ENCODE results near the gene R3HDM1.
"Not testable (repeated sequence)": the region's sequence is repeated elsewhere in the genome, so short reads cannot be mapped to it uniquely, and the experiment has no call there.

R3HDM1 gene

DNA sequence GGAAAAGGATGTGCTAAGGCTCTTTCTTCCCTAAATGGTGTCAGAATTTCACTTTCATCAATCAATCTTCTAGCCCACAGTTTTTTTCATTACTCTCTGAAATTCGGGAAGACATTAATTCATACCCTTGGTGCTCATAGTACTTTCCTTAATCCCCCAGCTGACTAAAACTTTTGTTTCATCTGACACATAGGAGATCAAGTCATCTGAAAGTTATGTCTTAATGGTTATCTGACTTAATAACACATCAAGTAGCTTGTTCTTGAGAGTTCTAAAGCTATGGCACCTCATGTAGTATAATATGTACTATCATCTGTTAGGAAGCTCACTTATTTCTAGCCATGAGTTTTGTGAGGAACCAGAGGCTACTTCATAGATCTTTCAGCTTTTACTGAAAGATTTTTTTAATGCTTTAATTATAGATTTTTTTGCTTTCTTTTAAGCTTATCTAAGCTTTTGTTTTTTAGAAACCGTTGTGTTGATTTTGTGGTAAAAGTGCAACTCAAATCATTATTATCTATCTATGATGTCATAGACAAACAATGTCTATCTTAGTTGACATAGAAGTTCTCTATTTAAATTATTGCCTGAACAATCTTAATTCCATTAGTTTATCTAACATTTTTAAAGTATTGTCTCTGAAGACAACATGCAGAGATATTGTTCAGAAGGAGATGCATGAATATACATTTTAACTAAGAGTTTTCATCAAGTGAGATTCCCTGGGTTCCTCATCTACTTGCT lies 116.7 kb downstream of the R3HDM1 start:
- no peak for DNase-seq

DNA sequence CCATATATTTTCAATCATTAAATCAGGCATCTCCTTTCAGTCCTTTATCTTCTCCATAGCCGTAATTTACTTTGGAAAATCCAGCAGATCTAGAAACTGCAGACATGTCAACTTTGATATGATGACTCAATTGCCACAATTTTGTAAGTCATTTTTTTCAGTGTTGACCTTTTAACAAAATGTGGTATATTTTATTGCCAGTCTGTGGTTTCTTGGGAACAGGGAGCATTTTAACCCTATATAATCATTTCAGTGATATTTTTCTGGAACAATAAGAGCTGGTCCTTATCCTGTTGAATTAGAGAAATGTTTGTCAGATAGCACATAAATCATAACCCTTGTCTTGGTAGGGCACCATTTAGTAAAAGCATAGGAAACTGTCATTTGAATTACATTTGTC lies 119.4 kb downstream of the R3HDM1 start:
- no peak for DNase-seq

DNA sequence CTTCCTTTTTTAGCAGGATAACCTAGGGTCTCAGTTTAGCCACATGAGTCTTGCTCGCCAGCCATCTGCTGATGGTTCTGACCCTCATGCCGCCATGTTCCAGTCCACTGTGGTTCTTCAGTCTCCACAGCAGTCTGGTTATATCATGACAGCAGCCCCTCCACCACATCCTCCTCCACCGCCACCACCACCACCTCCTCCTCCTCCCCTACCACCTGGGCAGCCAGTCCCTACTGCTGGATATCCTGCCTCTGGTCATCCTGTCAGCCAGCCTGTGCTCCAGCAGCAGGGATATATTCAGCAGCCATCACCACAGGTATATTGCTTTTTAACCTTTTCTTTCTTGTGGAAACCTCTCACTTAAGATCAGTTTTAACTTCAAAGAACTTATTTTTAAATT lies 120.4 kb downstream of the R3HDM1 start:
- no peak for DNase-seq

DNA sequence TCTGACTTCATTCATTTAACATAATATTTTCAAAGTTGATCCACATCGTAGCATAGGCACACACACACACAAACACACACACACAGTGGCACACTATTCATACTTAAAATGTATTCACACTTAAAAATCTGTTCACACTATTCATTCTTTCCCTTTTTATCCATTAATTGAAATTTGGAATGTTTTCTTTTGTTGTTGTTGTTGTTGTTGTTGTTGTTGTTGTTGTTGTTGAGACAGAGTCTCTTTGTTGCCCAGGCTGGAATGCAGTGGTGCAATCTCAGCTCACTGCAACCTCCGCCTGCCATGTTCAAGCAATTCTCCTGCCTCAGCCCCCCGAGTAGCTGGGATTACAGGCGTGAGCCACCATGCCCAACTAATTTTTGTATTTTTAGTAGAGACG lies 123.0 kb downstream of the R3HDM1 start:
- not testable (repeated sequence) for DNase-seq

DNA sequence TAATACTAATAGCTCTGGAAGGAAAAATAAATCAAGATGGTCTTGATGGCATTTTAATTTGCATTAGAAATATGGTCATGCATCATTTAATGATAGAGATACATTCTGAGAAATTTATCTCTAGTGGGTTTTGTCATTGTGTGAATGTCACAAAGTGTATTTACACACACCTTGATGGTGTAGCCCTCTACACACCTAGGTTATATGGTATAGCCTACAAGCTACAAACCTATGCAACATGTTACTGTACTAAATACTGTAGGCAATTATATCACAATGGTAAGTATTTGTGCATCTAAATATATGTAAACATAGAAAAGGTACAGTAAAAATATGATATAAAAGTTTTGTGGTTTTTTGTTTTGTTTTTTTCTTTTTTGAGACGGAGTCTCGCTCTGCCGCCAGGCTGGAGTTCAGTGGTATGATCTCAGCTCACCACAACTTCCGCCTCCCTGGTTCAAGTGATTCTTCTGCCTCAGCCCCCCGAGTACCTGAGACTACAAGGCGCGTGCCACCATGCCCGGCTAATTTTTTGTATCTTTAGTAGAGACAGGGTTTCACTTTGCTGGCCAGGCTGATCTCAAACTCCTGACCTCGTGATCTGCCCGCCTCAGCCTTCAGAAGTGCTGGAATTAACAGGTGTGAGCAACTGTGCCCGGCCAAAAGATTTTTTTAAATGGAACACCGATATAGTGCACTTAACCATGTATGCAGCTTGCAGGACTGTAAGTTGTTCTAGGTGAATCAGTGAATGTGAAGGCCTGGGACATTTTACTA lies 126.7 kb downstream of the R3HDM1 start:
- DNase-seq, result peak in 2 of 4 experiments; percentile 10 to 12

DNA sequence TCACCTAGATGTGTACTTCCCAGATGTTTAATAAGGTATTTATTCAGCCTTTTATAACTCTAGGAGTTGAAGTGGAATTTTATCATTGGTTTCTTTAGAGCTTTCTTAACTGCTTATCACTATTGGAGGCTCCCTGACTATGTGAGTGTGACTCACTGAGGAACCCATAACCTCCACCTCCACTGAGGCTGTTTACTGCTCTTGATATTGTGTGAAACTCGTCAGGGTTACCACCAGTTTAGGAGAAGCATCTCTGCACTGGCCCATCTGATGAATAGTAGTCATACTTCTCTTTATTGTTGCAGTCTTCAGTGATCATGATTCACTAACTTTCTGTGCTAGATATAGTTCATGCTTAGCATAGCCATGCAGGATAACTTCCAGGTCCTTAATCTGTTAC lies 130.8 kb downstream of the R3HDM1 start:
- DNase-seq, result no peak

DNA sequence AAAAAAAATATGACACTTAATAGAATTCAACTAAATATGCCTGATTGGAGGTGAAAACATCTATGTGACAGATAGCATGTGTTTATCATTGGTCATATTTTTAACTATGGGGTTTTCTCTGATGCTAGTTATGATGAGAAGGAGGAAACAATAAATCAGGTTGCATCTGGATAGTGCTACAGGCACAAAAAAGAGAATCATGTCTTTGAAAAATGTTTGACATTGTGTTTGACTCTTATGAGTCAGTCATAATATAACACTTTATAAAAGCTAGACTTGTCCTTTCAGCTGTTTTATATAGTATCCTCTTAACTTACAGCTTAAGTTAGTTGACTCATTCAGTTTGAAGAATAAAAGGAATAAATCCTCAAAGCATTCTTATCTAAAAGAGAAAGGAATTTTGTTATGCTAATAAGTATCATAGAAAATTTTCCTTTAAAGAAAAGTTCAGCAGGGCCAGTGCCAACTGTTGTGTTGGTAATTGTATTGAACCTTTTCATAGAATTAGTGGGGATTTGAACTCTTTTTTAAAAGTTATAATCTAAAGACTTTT lies 131.9 kb downstream of the R3HDM1 start:
- no peak for DNase-seq

DNA sequence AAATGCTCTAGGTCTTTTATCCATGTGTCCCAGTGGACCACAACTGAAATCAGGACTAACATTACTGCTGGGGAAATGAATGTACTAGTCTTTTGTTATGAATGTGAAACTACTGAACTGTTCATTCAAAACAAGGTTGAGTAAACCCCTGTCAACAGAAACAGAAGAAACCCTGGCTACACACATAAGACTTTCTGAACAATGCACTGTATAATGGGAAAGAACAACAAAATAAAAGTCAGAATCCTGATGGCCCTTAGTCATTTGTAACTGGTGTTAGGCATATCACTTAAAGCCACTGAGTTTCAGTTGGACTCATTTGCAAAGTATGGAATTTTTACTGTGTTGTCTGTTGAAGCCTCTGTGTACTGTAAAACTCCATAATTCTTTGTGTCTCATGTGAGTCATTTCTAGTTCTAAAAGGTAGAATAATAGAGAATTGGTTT lies 133.4 kb downstream of the R3HDM1 start:
- DNase-seq, result no peak

DNA sequence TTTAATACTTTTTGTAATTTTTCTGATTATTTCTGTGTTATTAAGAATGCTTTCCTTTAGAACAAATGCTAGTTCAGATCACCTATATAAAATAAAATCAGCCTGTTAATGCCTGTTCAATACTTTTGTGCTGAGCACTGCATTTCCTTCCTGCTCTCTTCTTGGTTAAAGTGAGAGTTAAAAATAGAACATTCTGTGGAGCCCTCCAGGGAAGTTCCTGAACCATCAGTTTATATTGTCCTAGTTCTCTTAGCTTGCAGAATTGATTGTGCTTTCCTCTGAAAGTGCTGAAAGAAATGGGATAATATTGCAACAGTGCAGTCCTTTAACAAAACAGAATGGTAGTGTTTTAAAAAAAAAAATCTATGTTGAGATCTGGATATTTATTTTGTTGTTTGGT lies 135.8 kb downstream of the R3HDM1 start:
- DNase-seq, result no peak

DNA sequence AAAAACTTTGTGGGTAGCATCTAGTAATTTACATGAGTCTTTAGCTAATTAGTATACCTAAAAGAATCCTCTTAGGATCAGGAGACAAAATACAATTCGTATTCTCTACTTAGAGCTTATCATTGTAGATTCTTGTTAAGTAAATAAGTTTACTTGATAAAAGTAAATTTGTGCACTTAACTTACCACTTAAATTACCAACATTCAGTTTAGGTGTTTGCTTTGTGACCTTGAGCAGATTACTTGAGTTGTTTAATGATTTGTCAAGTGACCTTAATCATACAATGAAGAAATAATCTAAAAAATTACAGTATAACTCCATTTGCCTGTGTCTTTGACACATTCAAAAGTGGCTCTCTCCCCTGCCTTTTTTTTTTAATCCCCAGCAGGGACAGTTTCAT lies 143.2 kb downstream of the R3HDM1 start:
- DNase-seq, result no peak

DNA sequence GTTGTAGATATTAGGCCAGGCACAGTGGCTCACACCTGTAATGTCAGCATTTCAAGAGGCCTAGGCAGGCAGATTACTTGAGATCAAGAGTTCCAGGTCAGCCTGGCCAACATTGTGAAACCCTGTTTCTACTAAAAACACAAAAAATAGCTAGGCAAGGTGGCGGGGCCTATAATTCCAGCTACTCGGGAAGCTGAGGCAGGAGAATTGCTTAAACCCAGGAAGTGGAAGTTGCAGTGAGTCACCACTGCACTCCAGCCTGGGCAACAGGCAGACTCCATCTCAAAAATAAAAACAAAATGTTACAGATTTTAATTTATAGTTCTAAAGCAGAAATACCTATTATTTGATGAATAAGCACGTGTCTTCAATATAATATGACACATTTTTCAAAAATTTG lies 144.7 kb downstream of the R3HDM1 start:
- DNase-seq, result no peak

DNA sequence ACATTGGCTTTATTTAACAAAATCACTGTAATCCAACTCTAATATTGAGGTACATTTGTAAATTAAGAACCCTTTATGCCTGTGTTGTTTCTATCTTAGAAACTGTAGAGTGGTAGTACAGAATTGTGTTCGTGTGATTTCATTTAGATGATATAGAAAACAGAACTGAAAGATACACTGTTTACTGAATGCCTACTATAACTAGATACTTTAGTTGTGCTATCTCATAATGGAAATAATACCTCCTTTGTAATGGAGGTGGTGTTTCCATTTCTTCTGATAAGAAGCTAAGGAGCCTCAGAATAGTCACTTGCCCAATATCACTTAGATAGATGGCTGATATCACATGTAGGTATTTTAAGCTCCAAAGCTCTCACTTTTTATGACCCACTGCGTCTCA lies 147.8 kb downstream of the R3HDM1 start:
- DNase-seq, result no peak

DNA sequence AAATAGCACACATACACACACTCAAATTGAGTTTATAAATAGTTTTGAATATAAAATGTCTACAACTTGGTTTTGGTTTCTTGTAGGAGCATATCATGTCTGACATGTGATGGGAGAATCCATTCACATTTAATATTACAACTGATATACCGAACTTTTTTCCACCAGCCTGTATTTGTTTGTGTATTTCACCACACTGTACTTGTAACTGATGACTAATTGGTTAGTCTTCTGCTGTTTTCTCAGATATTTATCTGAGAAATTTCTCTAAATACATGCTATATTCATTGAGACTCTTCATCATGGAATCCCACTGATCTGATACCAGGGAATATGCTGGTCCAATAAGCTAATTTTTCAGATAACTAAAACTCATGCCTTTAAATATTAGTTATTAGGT lies 154.1 kb downstream of the R3HDM1 start:
- DNase-seq, result no peak

DNA sequence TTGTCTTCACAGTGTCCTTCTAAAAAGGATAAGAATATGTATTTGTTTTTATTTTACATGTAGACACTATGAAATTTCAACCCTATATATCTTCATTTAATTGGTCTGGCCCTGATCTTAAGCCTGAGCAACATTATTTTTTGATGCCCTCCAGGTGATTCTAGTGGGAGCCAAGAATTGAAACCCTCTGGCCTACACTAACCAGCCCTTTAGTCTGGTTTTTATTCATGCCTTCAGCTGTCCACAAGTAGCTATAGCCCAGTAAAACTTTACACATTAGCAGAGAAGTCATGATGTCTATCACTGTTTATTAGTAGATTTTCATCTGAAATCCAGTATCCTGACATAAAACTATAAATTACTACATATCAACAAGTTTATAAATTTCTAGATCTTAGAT lies 157.7 kb downstream of the R3HDM1 start:
- no peak for DNase-seq

DNA sequence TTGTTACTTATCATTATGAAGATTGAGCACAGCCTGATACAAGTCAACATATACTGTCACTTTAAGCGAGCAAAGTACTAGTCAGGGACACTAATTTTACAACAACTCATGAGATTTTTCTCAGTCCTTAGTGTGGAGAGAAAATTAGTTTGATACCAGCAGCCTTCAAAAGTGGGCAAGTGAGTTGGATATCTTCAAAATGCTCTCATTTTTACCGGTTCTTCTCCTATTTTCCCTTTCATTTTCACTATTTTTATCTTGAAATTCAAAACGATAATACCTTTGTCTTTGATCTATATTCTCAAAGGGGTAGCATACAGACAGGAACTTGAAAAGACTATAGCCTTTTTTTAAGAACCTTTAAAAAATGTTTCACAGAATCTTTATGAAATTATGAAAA lies 158.4 kb downstream of the R3HDM1 start:
- no peak for DNase-seq

DNA sequence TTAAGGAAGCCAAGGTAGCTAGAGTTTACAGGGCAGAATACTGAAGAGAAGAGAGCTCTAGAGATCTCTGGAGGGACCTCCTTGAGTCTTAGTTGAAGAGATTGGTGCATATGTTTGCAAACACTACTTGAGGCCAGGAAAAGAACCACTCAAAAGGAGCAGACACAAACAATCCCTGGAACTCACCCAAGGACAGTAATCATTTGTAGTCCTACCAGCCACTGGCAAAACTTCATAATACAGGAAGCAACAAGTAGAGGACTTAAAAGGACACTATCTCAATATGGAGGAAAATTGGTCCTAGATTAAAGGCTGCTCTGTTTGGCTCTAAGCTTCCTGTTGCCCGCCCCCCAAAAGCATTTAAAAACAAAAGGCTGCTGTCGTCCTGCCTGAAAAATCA lies 163.4 kb downstream of the R3HDM1 start:
- no peak for DNase-seq

DNA sequence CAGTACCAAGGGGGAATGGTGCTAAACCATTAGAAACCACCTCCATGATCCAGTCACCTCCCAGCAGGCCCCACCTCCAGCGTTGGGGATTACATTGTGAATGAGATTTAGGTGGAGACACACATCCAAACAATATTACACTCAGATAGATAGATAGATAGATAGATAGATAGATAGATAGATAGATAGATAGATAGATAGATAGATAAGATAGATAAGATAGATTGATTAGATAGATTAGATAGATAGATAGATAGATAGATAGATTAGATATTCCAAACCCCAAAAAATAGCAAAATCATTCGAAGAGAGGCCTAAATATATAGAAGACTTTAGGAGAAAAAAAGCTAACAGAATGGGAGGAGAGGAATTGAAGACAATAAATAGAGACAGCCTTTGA lies 167.6 kb downstream of the R3HDM1 start:
- DNase-seq, result no peak

DNA sequence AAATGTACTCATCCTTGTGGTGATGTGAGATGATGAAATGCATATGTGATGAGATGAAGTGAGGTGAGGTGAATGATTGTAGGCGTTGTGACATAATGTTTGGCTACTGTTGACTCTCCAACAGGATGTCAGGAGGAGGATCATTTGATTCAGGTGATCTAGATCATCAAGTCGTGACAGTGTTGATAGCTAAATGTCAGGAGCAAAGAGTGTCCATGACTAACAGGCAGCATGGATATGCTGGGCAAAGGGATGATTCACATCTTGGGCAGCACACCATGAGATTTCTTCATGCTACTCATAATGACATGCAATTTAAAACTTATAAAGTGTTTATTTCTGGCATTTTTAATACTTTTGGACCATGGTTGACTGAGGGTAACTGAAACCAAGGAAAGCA lies 170.2 kb downstream of the R3HDM1 start:
- no peak for DNase-seq

DNA sequence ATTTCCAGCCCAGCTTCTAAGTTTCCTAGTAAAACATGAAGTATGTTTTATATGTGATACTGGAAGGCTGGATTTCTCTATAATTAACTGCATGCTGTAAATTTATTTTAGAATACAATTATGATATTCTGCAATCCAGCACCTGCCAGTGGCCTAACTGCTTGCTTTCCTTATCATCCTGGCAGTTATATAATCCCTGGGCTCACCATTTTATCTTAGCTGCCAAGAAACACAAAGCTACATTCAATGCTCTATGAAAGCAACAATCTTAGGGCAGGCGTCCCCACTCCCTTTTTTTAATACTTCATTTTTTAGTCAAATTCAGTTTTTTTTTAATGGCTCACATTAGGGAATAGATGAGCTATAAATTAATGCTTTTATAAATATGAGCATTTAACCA lies 172.0 kb downstream of the R3HDM1 start:
- DNase-seq, result no peak

DNA sequence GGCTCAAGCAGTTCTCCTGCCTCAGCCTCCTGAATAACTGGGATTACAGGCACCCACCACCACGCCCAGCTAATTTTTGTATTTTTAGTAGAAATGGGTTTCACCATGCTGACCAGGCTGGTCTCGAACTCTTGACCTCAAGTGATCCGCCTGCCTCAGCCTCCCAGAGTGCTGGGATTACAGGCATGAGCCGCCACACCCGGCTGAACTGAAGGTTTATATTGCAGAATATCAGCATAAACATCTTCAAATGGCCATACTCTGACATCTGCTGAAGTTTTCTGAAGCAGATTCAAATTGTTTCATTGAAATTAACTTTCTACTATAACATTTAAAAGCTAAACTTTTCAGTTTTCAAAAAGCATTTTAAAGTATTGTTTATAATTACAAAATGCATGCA lies 172.8 kb downstream of the R3HDM1 start:
- not testable (repeated sequence) for DNase-seq

DNA sequence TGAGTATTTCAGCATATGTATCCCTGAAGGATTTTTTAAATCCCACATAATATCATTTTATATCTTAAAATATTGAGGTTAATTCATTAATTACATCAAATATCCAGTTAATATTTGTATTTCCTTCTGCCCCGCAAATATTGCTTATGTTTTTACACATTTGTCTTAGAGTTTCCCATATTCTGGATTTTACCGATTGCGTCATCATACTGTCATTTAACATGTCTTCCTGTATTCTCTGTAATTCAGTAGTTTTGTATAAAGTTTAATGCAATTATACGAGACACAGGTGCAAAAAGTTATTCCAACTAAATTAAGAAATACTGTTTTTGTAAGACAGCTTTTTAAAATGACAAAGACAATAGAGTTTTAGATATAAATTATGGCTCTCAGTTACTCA lies 176.9 kb downstream of the R3HDM1 start:
- no peak for DNase-seq

DNA sequence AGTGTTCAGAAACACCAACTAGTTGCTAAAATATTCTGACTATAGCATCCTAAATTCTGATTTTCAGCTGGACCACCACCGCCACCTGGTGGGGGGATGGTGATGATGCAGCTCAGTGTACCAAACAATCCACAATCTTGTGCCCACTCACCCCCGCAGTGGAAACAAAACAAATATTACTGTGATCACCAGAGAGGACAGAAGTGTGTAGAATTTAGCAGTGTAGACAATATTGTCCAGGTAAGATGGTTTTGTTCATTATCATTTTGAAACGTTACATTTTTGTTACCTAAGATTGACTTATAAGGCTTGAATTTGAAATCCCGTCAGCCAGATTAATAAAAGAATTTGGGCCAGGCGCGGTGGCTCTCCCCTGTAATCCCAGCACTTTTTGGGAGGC lies 178.7 kb downstream of the R3HDM1 start:
- peak; percentile 48 to 60 (median 54) for DNase-seq

DNA sequence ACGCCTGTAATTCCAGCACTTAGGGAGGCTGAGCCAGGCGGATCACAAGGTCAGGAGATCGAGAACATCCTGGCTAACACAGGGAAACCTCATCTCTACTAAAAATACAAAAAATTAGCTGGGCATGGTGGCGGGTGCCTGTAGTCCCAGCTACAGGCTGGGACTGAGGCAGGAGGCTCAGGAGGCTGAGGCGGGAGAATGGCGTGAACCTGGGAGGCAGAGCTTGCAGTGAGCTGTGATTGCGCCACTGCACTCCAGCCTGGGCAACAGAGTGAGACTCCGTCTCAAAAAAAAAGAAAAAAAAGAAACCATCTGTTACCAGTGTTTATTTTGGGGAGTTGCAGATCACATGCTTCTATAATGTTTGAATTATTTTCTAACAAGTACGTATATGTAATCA lies 183.8 kb downstream of the R3HDM1 start:
- not testable (repeated sequence) for DNase-seq

DNA sequence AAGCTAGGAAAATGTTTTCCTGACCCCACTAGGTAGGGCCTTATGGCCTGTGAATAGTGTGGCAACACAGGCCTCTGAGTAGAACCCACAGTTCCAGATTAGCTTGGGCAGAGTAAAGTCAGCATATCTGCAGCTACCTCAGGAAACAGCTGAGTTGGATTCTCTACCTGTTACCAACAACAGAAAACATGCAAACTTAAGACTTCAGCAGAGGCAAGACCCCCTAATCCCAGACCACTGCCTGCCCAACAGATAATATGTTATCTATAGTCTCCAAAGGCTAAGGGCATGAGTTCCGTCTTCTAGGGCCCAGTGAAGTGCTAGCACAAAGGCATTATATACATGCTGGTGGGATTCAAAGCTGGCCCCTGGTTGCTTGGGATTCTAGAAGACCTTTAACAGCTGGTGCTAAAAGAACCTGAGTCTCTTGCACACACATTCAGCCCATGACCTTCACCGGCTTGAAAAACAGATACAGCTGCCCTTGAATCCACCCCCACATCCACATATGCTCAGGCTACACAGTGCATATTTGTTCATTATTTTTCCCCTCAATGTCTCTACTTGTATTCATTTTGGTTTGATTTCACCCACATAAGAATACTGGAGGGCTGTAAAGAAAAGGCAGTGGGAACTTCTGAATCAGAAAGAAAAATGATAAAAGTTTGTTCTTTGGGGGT lies 196.9 kb downstream of the R3HDM1 start:
- no peak for DNase-seq

Data from activated CD4-positive, CD25-positive, alpha-beta regulatory T cell (primary cell).